ENCODE results near the gene EXOC1. TPM values are rescaled to one million over a fixed set of nuclear protein-coding genes. Genes with fewer than 3 reads are reported as not detected.

Gene EXOC1
- total and polyA plus RNA-seq, 10 of the 15 experiments (the other 5 are each of a cell fraction or from before 2014, with no cell fraction given): 11.8 to 36.6 (median 21.1) TPM

DNA sequence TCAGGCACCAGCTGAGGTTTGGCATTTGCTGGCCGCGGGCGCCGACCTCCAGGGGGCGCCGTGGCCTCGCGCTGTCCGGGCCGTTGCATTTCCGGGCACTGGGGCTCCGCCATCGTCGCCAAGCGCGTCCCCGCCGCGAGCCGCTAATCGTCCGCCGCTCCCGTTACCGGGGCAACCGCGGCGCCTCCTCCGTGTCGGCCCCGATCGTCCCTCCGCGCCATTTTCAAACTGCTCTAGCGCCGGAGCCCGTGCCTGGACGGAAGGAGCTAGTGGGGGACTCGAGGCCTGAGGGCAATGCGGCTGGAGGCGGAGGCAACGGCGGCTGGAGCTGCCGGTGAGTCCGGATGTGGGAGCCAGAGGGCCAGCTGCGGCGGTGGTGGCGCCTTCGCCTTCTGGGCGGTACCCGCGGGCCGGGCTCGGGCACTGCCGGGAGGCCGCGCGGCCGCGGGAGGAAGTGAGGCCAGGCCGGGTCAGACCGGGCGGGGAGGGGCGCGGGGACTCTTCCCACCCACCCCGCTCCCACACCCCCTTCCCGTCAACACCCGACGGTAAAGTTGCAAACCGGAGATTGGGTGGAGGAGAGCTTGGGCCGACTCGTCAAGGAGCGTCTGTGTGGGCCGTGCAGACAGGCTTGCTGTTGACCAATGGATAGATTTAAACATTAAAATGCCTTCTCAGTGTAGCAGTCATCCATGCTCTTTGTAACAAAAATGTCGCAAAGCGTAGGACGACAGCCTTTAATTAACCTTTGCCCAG lies 95.5 kb downstream of the EXOC1 start, which contains the start of gene CEP135 (continued):
- TF ChIP-seq, protein P1, sequence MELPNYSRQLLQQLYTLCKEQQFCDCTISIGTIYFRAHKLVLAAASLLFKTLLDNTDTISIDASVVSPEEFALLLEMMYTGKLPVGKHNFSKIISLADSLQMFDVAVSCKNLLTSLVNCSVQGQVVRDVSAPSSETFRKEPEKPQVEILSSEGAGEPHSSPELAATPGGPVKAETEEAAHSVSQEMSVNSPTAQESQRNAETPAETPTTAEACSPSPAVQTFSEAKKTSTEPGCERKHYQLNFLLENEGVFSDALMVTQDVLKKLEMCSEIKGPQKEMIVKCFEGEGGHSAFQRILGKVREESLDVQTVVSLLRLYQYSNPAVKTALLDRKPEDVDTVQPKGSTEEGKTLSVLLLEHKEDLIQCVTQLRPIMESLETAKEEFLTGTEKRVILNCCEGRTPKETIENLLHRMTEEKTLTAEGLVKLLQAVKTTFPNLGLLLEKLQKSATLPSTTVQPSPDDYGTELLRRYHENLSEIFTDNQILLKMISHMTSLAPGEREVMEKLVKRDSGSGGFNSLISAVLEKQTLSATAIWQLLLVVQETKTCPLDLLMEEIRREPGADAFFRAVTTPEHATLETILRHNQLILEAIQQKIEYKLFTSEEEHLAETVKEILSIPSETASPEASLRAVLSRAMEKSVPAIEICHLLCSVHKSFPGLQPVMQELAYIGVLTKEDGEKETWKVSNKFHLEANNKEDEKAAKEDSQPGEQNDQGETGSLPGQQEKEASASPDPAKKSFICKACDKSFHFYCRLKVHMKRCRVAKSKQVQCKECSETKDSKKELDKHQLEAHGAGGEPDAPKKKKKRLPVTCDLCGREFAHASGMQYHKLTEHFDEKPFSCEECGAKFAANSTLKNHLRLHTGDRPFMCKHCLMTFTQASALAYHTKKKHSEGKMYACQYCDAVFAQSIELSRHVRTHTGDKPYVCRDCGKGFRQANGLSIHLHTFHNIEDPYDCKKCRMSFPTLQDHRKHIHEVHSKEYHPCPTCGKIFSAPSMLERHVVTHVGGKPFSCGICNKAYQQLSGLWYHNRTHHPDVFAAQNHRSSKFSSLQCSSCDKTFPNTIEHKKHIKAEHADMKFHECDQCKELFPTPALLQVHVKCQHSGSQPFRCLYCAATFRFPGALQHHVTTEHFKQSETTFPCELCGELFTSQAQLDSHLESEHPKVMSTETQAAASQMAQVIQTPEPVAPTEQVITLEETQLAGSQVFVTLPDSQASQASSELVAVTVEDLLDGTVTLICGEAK (IDR thresholded peaks at IDR 0.05; ENCODE audit: borderline replicate concordance): no peak; the same call in 1 of the 2 replicates
- TF ChIP-seq RAD21 (IDR thresholded peaks at IDR 0.05; ENCODE audit: insufficient read depth, low read depth, low read length) (peak; percentile 78), SREBF2 (IDR thresholded peaks at IDR 0.05; ENCODE audit: low read length) (no peak), IKZF1 (conservative IDR thresholded peaks at IDR 0.05) (peak; percentile 87), ZNF24 (IDR thresholded peaks at IDR 0.05) (peak; percentile 58; the same call in 1 of the 2 replicates), IRF4 (IDR thresholded peaks at IDR 0.05; ENCODE audit: low read depth, low read length) (no peak; the same call in 1 of the 2 replicates), IKZF2 (IDR thresholded peaks at IDR 0.05) (no peak; a peak in 1 of 4 replicates), ZNF384 (IDR thresholded peaks at IDR 0.05; ENCODE audit: borderline replicate concordance, low read depth, low read length) (no peak), TCF7 (IDR thresholded peaks at IDR 0.05; ENCODE audit: borderline replicate concordance) (no peak), SMARCA5 (IDR thresholded peaks at IDR 0.05) (peak; percentile 98), LARP7 (IDR thresholded peaks at IDR 0.05) (peak; percentile 86), EZH2 (IDR thresholded peaks at IDR 0.05; ENCODE audit: borderline replicate concordance, control insufficient read depth, low read depth, low read length) (no peak), CBFB (IDR thresholded peaks at IDR 0.05; ENCODE audit: low read depth) (no peak), ESRRA (IDR thresholded peaks at IDR 0.05; ENCODE audit: low read length) (0 out of 2 replicates have a peak, but pooled peaks have one; percentile 36), CHD1 (IDR thresholded peaks at IDR 0.05; ENCODE audit: low read depth, low read length) (no peak)
- TF ChIP-seq, protein P2, sequence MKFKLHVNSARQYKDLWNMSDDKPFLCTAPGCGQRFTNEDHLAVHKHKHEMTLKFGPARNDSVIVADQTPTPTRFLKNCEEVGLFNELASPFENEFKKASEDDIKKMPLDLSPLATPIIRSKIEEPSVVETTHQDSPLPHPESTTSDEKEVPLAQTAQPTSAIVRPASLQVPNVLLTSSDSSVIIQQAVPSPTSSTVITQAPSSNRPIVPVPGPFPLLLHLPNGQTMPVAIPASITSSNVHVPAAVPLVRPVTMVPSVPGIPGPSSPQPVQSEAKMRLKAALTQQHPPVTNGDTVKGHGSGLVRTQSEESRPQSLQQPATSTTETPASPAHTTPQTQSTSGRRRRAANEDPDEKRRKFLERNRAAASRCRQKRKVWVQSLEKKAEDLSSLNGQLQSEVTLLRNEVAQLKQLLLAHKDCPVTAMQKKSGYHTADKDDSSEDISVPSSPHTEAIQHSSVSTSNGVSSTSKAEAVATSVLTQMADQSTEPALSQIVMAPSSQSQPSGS (IDR thresholded peaks at IDR 0.05; ENCODE audit: low read length): no peak
- TF ChIP-seq, protein P3, sequence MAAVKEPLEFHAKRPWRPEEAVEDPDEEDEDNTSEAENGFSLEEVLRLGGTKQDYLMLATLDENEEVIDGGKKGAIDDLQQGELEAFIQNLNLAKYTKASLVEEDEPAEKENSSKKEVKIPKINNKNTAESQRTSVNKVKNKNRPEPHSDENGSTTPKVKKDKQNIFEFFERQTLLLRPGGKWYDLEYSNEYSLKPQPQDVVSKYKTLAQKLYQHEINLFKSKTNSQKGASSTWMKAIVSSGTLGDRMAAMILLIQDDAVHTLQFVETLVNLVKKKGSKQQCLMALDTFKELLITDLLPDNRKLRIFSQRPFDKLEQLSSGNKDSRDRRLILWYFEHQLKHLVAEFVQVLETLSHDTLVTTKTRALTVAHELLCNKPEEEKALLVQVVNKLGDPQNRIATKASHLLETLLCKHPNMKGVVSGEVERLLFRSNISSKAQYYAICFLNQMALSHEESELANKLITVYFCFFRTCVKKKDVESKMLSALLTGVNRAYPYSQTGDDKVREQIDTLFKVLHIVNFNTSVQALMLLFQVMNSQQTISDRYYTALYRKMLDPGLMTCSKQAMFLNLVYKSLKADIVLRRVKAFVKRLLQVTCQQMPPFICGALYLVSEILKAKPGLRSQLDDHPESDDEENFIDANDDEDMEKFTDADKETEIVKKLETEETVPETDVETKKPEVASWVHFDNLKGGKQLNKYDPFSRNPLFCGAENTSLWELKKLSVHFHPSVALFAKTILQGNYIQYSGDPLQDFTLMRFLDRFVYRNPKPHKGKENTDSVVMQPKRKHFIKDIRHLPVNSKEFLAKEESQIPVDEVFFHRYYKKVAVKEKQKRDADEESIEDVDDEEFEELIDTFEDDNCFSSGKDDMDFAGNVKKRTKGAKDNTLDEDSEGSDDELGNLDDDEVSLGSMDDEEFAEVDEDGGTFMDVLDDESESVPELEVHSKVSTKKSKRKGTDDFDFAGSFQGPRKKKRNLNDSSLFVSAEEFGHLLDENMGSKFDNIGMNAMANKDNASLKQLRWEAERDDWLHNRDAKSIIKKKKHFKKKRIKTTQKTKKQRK (IDR thresholded peaks at IDR 0.05; ENCODE audit: low read depth, low read length): no peak
- TF ChIP-seq, protein P4, sequence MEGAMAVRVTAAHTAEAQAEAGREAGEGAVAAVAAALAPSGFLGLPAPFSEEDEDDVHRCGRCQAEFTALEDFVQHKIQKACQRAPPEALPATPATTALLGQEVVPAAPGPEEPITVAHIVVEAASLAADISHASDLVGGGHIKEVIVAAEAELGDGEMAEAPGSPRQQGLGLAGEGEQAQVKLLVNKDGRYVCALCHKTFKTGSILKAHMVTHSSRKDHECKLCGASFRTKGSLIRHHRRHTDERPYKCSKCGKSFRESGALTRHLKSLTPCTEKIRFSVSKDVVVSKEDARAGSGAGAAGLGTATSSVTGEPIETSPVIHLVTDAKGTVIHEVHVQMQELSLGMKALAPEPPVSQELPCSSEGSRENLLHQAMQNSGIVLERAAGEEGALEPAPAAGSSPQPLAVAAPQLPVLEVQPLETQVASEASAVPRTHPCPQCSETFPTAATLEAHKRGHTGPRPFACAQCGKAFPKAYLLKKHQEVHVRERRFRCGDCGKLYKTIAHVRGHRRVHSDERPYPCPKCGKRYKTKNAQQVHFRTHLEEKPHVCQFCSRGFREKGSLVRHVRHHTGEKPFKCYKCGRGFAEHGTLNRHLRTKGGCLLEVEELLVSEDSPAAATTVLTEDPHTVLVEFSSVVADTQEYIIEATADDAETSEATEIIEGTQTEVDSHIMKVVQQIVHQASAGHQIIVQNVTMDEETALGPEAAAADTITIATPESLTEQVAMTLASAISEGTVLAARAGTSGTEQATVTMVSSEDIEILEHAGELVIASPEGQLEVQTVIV (IDR thresholded peaks at IDR 0.05; ENCODE audit: borderline replicate concordance, partially characterized antibody): peak; percentile 87

All from GM12878 (cell line).